Activated CD8-positive, alpha-beta memory T cell treated with anti-CD3 and anti-CD28 coated beads for 48 hours (primary cell): ENCODE results near the gene TRIM4.
"Not testable (repeated sequence)": the region's sequence is repeated elsewhere in the genome, so short reads cannot be mapped to it uniquely, and the experiment has no call there.

Source experiments
- DNase-seq, 3 experiments: peaks; one replicate each; pipeline ENCODE4 v3.0.0-alpha.2; 2020; ENCODE audit warnings: low read depth in 2 of 3, low spot score in 2 of 3

Gene TRIM4

DNA sequence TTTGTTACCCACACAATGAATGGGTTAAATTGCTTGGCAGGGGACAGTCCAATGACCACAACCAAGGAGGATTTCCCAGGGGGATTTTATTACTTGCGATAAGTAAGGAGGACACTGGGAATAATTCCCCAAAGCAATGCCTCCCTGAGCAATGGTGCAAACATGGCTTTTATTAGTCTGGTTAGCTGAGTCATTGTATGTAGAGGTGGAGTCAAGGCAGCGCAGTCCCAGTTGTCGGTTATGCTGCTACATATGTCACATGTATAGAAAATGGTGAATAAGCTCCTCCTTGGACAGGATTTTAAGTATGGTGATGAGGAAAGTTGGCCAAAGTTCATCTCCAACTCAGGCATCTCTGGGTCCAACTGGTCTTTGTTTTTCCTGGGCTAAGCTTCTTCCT lies 3.9 kb upstream of the TRIM4 start:
- DNase-seq = no peak

DNA sequence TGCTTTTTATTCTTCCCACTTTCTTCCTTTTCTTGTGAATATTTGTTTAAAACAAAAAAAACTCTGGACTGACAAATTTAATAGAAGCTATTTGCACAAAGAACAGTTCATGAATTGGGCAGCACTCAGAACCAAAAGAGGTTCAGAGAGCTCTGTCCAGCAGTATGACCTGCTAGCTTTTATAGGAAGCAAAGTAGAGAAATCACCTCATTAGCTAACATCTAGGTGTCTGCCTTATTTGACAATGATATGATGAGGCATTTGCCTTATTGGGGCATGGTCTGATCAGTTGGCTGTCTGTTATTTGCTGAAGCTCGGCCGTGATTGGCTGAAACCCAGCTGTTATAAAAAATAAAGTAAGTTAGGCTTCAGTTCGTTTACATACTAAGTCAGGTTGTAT lies 819 bp upstream of the TRIM4 start:
- no peak for DNase-seq

DNA sequence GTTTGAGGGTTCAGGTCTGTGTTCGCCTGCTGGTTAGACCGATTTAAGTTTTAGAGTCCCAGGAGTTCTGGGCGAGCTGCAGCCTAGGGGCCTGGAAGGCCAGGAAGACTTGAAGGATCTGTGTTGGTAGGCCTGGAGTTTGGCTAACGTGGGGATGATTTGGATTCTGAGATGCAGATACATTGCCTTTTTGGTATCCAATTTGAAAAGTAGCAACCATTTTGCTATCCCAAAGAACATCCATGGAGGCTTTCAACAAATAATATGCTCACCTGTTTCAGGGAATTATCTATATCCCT lies 433 bp upstream of the TRIM4 start:
- peak in 1 of 3 experiments; percentile 15 for DNase-seq

DNA sequence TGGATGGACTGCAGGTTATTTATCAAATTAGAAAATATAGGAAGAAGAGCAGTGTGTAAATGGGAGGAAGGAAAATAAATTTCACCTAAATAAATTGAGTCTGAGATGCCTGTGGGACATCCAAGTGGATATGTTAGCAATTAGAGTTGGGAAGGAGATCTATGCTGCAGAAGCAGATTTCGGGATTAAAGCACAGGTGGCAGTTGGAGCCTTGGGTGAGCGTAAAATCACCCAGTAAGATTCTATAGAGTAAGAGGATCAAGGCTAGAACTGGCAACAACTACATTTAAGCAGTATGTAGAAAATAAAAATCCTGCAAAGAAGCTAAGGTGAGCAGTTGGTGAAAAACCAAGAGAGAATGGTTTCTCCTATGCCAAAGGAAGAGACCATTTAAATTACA lies 8.4 kb downstream of the TRIM4 start:
- DNase-seq = no peak

DNA sequence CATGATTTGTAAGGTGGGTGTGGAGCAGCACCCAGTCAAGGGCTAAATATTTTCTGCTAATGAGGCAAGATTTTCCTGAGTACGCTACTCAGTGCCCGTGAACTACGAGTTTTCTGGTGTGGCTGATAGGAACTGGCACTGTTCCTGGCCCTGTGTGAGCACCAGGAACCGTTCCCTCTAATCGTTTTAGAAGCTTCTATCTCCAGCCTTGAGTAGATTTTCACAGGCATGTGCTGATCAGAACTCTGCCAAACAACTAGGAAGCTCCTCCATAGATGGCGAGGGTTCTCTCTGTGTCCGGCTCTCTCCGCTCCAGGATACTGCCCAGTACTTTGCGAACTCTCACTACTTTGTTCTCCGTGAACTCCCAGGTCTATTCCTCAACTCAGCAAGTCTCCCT lies 17.7 kb downstream of the TRIM4 start:
- DNase-seq = no peak

DNA sequence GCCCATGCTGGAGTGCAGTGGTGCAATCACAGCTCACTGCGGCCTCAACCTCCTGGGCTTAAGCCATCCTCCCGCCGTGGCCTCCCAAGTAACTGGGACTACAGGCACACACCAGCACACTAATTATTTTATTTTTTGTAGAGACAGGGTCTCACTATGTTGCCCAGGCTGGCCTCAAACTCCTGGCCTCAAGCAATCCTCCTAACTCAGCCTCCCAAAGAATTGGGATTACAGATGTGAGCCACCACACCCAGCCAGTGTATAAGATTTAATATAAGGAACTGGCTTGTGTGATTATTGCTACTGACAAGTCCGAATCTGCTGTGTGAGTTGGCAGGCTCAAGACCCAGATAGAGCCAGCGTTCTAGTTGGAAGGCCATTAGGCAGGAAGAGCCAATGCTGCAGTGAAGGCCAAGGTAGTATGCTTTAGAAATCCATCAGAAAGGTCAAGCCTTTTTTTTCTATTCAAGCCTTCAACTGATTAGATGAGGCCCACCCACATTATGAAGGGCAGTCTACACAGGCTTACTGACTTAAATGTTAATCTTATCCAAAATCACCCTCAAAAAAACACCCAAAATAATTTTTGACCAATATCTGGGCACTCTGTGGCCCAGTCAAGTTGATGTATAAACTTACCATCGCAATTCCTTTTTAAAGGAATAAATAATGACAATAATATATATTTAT lies 19.4 kb downstream of the TRIM4 start:
- no peak for DNase-seq

DNA sequence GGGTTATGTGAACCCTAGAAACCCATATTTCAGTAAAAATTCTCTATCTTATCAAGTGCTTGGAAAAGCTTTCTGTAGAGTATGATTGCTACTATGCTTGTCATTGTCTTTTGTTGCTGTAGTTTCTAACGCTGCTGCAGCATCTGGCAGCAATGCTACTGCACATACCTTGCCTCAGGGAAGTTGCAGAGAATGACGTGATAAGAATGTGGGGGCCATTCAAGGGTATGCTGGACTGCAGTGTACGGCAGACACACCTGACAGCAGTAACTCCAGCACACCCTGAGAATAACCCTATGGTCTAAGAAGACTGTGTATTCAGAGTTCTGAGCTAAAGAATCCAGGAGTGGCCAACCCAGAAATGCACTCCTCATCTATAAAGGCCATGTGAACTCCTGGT lies 20.5 kb downstream of the TRIM4 start:
- no peak for DNase-seq

DNA sequence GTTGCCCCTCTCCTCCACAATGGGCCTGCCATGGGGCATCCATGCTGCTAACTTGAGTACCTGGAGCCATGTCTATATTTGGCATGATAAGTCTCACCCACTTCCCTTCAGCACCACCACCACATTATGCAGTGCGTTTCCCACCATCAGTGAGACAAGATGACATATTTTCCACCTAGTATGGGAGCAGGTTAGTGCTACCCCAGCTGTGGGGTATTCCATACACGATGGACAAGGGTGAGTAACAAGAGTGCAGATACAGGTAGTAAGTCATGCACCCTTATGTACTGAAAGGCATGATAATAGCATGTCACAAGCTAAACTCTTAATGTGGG lies 21.3 kb downstream of the TRIM4 start:
- DNase-seq = no peak

DNA sequence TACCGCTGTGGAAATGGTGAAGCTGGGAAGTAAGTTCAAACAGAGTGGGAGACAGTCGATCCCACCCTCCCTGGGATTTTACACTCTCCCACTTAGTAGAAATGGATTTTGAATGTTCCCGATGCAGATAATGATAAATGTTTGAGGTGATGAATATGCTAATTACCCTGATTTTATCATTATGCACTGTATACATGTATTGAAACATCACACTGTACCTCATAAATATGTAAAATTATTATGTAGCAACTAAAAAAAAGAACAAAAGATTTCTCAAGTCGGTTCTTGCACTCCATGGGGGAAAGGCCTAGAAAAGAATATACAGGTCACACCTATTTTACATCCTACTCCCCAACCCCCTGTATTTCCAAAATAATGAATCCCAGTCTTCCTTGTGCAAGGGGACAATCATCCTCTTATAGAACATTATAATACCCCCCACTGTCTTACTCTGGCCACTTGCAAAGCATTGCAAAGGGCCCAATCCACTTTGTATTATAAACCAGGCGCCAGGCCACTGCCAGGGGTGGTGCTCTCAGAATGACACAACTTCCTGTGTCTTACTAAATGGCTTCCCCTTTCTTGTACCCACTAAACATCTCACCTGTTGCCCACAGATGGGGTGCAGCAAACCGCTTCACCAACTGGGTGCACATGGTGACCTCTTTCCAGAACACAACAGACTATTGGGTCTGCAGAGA lies 21.9 kb downstream of the TRIM4 start:
- no peak for DNase-seq

DNA sequence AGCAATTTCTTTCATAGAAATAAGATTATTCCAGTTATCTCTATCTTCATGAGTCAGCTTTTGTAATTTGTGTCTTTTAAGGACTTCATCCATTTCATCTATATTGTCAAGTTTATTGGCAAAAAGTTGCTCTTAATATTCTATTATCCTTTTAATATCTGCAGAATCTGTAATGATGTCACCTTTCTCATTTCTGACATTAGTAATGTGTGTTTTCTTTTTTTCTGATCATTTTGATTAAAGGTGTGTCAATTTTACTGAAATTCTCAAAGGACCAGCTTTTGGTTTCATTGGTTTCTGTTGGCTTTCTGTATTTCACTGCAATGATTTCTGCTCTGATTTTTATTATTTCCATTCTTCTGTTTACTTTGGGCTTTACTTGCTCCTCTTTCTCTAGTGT lies 24.6 kb downstream of the TRIM4 start:
- no peak for DNase-seq

DNA sequence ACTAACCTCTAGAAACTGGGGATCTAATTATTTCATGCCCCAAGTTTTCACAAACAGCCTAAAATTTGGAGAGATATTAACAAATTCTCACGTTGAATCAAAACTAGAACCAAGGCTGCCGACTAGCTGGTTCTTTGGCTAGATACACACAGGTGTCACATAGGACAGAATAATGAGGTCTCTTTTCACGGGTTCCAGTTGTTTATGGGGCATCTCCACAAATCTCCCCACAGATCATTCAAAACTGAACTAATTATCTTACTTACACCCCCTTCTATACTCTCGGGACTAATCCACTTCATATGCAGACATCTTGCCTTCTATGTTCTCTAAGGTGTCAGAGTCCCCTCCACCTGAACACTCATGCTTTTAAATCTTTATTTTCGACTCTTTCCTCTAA lies 26.1 kb downstream of the TRIM4 start:
- no peak for DNase-seq

DNA sequence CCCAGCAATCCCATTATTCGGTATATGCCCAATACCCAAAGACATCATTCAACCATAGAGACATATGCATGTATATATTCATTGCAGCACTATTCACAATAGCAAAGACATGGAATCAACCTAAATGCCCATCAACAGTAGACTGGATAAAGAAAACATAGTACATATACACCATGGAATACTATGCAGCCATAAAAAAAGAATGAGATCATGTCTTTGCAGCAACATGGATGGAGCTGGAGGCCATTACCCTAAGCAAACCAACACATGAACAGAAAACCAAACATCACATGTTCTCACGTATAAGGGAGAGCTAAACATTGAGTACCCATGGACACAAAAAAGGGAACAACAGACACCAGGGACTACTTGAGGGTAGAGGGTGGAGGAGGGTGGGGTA lies 29.0 kb downstream of the TRIM4 start:
- DNase-seq = not testable (repeated sequence)

DNA sequence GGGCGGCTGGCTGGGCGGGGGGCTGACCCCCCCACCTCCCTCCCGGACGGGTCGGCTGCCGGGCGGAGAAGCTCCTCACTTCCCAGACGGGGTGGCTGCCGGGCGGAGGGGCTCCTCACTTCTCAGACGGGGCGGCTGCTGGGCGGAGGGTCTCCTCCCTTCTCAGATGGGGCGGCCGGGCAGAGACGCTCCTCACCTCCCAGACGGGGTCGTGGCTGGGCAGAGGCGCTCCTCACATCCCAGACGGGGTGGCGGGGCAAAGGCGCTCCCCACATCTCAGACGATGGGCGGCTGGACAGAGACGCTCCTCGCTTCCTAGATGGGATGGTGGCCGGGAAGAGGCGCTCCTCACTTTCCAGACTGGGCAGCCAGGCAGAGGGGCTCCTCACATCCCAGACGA lies 31.0 kb downstream of the TRIM4 start:
- DNase-seq = not testable (repeated sequence)

DNA sequence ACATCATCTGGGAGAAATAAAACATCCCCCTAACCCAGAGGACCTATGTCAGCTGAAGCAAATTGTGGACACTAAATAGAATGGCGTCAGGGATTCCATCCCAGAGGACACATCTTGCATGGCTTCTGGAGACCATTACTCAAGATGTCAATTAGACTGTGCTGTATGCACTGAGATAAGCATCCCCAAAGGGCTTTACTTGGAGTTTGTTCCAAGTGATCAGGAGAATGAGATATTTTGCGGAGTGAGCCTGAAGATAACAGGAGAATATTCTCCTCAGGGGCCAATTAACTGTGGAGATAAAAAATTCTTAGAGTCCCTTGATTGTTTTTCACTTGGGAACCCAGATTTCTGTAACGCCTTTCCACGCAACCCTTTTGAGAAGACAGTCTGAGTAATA lies 38.0 kb downstream of the TRIM4 start:
- no peak for DNase-seq

DNA sequence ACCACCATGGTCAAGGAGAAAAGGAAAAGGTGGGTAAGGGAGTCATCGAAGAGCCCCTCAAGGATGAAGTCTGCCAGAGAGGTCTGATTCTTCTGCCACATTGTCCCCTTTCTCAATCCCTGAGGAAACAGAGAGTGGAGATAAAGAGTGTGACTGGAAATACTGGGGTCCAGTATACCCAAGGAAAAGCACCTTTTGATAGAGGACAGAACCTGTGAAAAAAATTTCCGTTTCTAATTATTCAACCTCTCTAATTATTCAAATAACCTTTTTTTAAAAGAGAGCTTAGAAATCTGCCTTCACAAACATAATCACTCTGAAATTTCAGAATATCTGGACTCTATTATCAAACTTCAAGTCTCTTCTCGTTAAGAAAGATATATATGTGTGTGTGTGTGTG lies 42.4 kb downstream of the TRIM4 start, which contains the start of gene OR2AE1:
Gene OR2AE1, minus strand, starts transcription at position 101 of the 400 bp plus-strand sequence. Its CDS starts 0 bp downstream, at position 101.
- no peak for DNase-seq

DNA sequence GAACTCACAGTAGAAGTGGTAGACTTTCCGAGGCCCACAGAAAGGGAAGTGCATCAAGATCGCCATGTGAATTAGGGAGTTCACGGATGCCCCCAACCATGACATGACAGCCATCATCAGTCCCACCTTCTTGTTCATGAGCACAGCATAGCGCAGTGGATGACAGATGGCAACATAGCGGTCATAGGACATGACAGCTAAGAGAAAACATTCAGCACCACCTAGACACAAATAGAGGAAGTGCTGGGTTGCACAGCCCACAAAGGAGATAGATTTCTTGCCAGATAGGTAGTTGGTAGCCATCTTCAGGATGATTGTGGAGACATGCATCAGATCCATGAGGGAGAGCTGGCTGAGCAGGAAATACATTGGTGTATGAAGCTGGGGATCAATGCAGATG lies 42.8 kb downstream of the TRIM4 start:
- DNase-seq = no peak

DNA sequence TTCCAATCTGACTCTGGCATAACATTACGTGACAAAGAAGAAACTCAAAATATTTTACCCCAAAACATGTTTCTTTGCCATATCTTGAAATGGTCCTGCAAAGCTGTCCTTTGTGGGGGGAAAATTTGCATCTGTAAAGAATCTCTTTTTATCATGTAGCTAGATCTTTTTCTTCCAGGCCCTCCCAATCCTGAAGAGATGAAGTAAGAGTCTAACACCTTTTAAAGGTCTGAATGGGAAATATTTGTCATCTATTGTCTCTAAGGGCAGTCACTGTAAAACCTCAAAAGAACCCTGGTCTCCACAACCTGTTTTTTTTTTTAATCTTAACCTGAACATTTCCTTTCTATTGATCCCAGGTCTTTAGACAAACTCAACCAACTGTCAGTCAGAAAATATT lies 51.1 kb downstream of the TRIM4 start:
- no peak for DNase-seq

DNA sequence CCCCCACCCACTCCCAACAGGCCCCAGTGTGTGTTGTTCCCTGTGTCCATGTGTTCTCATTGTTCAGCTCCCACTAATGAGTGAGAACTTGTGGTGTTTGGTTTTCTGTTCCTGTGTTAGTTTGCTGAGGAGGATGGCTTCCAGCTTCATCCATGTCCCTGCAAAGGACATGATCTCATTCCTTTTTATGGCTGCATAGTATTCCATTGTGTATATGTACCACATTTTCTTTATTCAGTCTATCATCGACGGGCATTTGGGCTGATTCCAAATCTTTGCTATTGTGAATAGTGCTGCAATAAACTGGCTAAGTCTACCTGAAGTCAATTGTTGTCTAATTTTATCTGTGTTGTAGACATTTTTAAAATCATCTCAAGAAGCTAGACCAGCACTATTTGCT lies 51.9 kb downstream of the TRIM4 start:
- DNase-seq = not testable (repeated sequence)

DNA sequence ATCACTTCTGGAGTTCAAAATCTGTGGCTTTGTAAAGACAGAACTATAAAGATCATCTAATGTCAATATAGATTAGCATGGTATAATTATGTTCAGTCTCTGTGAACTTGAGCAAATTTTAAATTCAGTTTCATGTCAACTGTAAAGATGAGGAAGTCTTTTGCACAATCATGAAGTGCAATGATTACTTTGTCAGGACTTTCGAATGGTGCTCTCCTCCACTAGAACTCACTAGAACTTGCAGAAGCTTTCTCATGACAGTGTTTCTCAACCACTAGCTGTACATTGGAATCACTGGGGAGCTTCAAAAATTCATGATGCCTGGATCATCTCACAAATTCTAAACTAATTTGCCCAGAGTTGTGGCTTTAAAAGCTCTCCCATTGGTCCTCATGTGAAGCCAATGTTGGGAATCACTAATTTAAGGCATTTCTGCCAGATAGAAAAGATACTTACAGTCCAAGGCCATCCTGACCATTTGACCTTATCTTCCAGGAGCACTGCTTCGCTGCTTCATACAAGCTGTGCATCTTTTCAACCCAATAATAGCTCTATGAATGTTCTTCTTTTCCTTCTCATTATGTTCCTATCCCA lies 55.4 kb downstream of the TRIM4 start:
- DNase-seq = no peak

DNA sequence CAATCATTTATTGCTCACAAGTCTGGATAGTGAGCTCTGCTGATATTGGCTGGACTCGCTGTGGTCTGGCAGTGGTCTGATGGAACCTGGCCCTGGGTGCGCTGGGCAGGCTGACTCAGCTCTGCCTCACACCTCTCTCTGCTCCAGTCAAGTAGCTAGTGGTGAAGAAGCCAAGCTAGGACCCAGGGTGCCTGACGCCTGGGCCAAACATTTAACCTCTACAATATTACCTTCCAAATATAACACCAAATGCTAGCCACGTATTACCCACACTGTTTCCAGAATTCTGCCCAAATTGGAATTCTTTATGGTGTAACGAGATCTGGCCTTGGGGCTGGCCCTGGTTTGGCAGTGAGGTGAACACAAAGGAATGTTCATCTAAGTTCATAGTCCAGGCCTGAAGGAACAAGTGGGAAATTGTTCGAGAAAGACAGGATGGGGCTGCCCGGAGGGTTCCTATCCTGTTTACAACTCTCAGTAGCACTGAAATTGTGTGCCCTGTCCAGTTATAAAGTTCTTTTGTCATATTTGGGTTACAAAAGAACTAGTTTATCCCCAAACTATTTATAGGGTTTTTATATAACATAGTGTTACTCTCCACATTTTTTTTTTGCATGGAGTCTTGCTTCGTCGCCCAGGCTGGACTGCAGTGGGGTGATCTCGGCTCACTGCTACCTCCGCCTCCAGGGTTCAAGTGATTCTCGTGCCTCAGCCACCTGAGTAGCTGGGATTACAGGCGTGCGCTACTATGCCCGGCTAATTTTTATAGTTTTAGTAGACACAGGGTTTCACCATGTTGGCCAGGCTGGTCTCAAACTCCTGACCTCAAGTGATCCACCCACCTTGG lies 58.8 kb downstream of the TRIM4 start:
- no peak for DNase-seq

DNA sequence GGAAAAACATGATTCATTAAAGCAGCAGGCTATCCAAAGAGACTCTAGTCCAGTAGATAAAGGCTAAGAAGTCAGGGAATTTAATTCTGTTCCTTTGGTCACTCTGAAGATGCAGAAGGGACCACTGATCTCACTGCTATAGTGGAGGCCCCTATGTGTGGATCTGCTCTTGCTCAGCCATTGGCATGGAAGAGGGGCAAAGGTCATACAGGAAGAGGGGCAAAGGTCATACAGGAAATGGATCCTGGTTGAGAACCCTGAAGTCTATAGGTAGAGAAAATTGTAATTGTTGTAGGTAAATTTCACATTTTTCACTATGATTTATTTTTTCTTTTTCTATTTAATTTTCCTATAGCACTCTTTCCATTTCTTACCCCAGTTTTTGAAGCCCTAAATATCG lies 64.1 kb downstream of the TRIM4 start:
- no peak for DNase-seq
